GM23338 (cell line): Measurements from ENCODE around the gene CAMSAP2. TPM values are rescaled to one million over a fixed set of nuclear protein-coding genes. Genes with fewer than 3 reads are reported as not detected.
A peak's percentile ranks its signal among the peaks of the same experiment; 100 is the strongest.

Experiments used
- ATAC-seq: fragments of 200-7000 bp; cut with Tn5 transposase; 3 replicates; pipeline ENCODE4 v1.9.1; 2020
- DNase-seq: peaks from one replicate; pipeline ENCODE4 v3.0.0-alpha.2; 2015; ENCODE audit warnings: low spot score
- H2AFZ ChIP-seq: fragments of 200-600 bp; sonication (generic); 2 replicates; pipeline ENCODE4 v1.8.0; 2016; ENCODE audit warnings: antibody characterized with exemption, mild to moderate bottlenecking, moderate library complexity
- H3F3A ChIP-seq: fragments of 200-600 bp; sonication (generic); replicated peaks from 2 replicates; pipeline ENCODE4 v1.8.0; 2017; ENCODE audit warnings: antibody characterized with exemption, mixed run types, low read depth
- H3K27ac ChIP-seq: fragments of 200-600 bp; sonication (generic); 2 replicates; pipeline ENCODE4 v1.6.1; 2016; ENCODE audit warnings: low read depth
- H3K27me3 ChIP-seq: fragments of 200-600 bp; sonication (generic); 2 replicates; pipeline ENCODE4 v1.8.0; 2016; ENCODE audit warnings: mild to moderate bottlenecking, mixed run types, moderate library complexity; ENCODE audit not compliant: insufficient read depth
- H3K36me3 ChIP-seq: fragments of 200-600 bp; sonication (generic); 2 replicates; pipeline ENCODE4 v1.8.0; 2016; ENCODE audit warnings: mild to moderate bottlenecking; ENCODE audit not compliant: insufficient read depth
- H3K4me1 ChIP-seq: fragments of 200-600 bp; sonication (generic); 2 replicates; pipeline ENCODE4 v1.8.0; 2016; ENCODE audit warnings: mild to moderate bottlenecking, moderate library complexity; ENCODE audit not compliant: insufficient read depth
- H3K4me2 ChIP-seq: fragments of 200-600 bp; sonication (generic); 2 replicates; pipeline ENCODE4 v1.7.1; 2017; ENCODE audit warnings: mixed run types
- H3K4me3 ChIP-seq: fragments of 200-600 bp; sonication (generic); 2 replicates; pipeline ENCODE4 v1.6.1; 2016; ENCODE audit warnings: mixed run types
- H3K79me2 ChIP-seq: fragments of 200-600 bp; sonication (generic); replicated peaks from 2 replicates; pipeline ENCODE4 v1.8.0; 2017; ENCODE audit warnings: mild to moderate bottlenecking; ENCODE audit not compliant: insufficient read depth
- H3K9me2 ChIP-seq: fragments of 200-600 bp; sonication (generic); 2 replicates; pipeline ENCODE4 v1.8.0; 2017; ENCODE audit not compliant: insufficient read depth
- H4K20me1 ChIP-seq: fragments of 200-600 bp; sonication (generic); replicated peaks from 2 replicates; pipeline ENCODE4 v1.8.0; 2017; ENCODE audit warnings: mild to moderate bottlenecking; ENCODE audit not compliant: insufficient read depth
- H3K27ac Mint-ChIP-seq: 2 replicates; pipeline ENCODE4 v1.8.0; 2020; ENCODE audit warnings: inconsistent platforms, mild to moderate bottlenecking, moderate library complexity, mixed read lengths
- H3K27me3 Mint-ChIP-seq: 3 replicates; pipeline ENCODE4 v1.8.0; 2022; ENCODE audit warnings: low read depth, mild to moderate bottlenecking, moderate library complexity, mixed read lengths, inconsistent platforms; ENCODE audit not compliant: insufficient read depth, poor library complexity
- H3K36me3 Mint-ChIP-seq: 3 replicates; pipeline ENCODE4 v1.8.0; 2021; ENCODE audit warnings: low read depth, mild to moderate bottlenecking, inconsistent platforms, moderate library complexity, mixed read lengths
- H3K4me1 Mint-ChIP-seq: 3 replicates; pipeline ENCODE4 v1.8.0; 2020; ENCODE audit warnings: mild to moderate bottlenecking, inconsistent platforms, mixed read lengths
- H3K4me3 Mint-ChIP-seq: 3 replicates; pipeline ENCODE4 v1.8.0; 2021; ENCODE audit warnings: moderate library complexity, mild to moderate bottlenecking, inconsistent platforms, mixed read lengths
- H3K9me3 Mint-ChIP-seq: 3 replicates; pipeline ENCODE4 v1.8.0; 2020; ENCODE audit warnings: moderate library complexity, mild to moderate bottlenecking, inconsistent platforms, mixed read lengths
- CREB1 ChIP-seq: fragments of 250-450 bp; sonication (Bioruptor Pico); IDR thresholded peaks from 2 replicates; pipeline ENCODE4 v1.5.0; 2020; ENCODE audit warnings: low read depth, mild to moderate bottlenecking, moderate library complexity
- EZH2phosphoT487 ChIP-seq: fragments of 200-600 bp; sonication (generic); IDR thresholded peaks from one replicate; pipeline ENCODE4 v1.8.1; 2018; ENCODE audit warnings: antibody characterized with exemption; ENCODE audit not compliant: unreplicated experiment
- JUNB ChIP-seq: IDR thresholded peaks from one replicate; pipeline ENCODE4 v1.6.1; 2016; ENCODE audit warnings: antibody characterized with exemption; ENCODE audit not compliant: unreplicated experiment
- NANOG ChIP-seq: IDR thresholded peaks from 2 replicates; pipeline ENCODE4 v1.6.1; 2016; ENCODE audit warnings: antibody characterized with exemption, borderline replicate concordance
- POLR2AphosphoS5 ChIP-seq: IDR thresholded peaks from 2 replicates; pipeline ENCODE4 v1.6.1; 2016; ENCODE audit warnings: antibody characterized with exemption, low read depth
- ZNF114 ChIP-seq: fragments of 250-450 bp; sonication (Bioruptor Pico); IDR thresholded peaks from 2 replicates; pipeline ENCODE4 v1.5.0; 2020; ENCODE audit warnings: mild to moderate bottlenecking, moderate library complexity
- ZNF331 ChIP-seq: fragments of 250-450 bp; sonication (Bioruptor Pico); IDR thresholded peaks from 2 replicates; pipeline ENCODE4 v1.5.0; 2020; ENCODE audit warnings: low read depth, mild to moderate bottlenecking, moderate library complexity
- ZNF462 ChIP-seq: fragments of 250-450 bp; sonication (Bioruptor Pico); IDR thresholded peaks from 2 replicates; pipeline ENCODE4 v1.5.0; 2020; ENCODE audit warnings: mild to moderate bottlenecking, moderate library complexity
- polyA plus RNA-seq: library from polyadenylated mRNA; unstranded; fragments of >200 nt; fragmentation: Nextera tagmentation; extraction: Ambion mirVana; gene quantifications from 2 replicates; pipeline ENCODE4 v1.2.1, GENCODE V29; 2016
- total RNA-seq: library from RNA; depleted of rRNA; stranded (reverse); fragments of >200 nt; shearing (Covaris generic); gene quantifications from 2 replicates; pipeline ENCODE4 v1.2.3, GENCODE V29; 2014
- TF ChIP-seq, protein P1 (sequence below): IDR thresholded peaks from one replicate; pipeline ENCODE4 v1.6.1; 2018; ENCODE audit warnings: antibody characterized with exemption; ENCODE audit not compliant: unreplicated experiment

The CAMSAP2 gene
- total and polyA plus RNA-seq, 2 experiments from 2014 or later = 9.1 to 21.3 TPM

GRCh38 chr1:200706111-200706814 is 32.4 kb upstream of the CAMSAP2 start (continued):
- TF ChIP-seq ZNF462 (CRISPR knock-in tag) (no peak), EZH2phosphoT487 (no peak), NANOG (no peak)
- TF ChIP-seq, protein P1, sequence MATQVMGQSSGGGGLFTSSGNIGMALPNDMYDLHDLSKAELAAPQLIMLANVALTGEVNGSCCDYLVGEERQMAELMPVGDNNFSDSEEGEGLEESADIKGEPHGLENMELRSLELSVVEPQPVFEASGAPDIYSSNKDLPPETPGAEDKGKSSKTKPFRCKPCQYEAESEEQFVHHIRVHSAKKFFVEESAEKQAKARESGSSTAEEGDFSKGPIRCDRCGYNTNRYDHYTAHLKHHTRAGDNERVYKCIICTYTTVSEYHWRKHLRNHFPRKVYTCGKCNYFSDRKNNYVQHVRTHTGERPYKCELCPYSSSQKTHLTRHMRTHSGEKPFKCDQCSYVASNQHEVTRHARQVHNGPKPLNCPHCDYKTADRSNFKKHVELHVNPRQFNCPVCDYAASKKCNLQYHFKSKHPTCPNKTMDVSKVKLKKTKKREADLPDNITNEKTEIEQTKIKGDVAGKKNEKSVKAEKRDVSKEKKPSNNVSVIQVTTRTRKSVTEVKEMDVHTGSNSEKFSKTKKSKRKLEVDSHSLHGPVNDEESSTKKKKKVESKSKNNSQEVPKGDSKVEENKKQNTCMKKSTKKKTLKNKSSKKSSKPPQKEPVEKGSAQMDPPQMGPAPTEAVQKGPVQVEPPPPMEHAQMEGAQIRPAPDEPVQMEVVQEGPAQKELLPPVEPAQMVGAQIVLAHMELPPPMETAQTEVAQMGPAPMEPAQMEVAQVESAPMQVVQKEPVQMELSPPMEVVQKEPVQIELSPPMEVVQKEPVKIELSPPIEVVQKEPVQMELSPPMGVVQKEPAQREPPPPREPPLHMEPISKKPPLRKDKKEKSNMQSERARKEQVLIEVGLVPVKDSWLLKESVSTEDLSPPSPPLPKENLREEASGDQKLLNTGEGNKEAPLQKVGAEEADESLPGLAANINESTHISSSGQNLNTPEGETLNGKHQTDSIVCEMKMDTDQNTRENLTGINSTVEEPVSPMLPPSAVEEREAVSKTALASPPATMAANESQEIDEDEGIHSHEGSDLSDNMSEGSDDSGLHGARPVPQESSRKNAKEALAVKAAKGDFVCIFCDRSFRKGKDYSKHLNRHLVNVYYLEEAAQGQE = no peak

GRCh38 chr1:200707116-200707515 is 31.6 kb upstream of the CAMSAP2 start:
- no peaks in the 10 kb centered on the region for H3K36me3 ChIP-seq
- no peaks in the 10 kb centered on the region for H3K79me2 ChIP-seq
- peaks cover 3% of the 10 kb centered on the region for H3K27me3 Mint-ChIP-seq
- no peak overlapping the region for H3K27ac Mint-ChIP-seq
- H3K27ac ChIP-seq = no peak overlapping the region
- no peak overlapping the region for H3K4me3 ChIP-seq
- no peaks in the 10 kb centered on the region for H3K4me1 Mint-ChIP-seq
- no peak overlapping the region for H3K4me2 ChIP-seq
- H3K4me1 ChIP-seq = no peaks in the 10 kb centered on the region
- no peaks in the 10 kb centered on the region for H3K36me3 Mint-ChIP-seq
- H3K9me3 Mint-ChIP-seq = no peaks in the 10 kb centered on the region
- ATAC-seq (no peak), DNase-seq (no peak)
- H3K9me2 ChIP-seq = no peaks in the 10 kb centered on the region
- TF ChIP-seq JUNB (no peak), EZH2phosphoT487 (no peak), ZNF331 (CRISPR knock-in tag) (no peak), ZNF114 (no peak), POLR2AphosphoS5 (no peak), CREB1 (CRISPR knock-in tag) (no peak)
- H3K27me3 ChIP-seq = no peaks in the 10 kb centered on the region
- no peaks in the 10 kb centered on the region for H4K20me1 ChIP-seq
- H3F3A ChIP-seq = no peaks in the 10 kb centered on the region
- H3K4me3 Mint-ChIP-seq = no peak overlapping the region
- H2AFZ ChIP-seq = peak overlapping the region; percentile 56; the same call in 1 of the 2 replicates
